HEK293 (cell line): ENCODE results near the gene ARPP19.

Experiments used
- AEBP2 ChIP-seq: fragments of 450-650 bp; formaldehyde crosslinking; IDR thresholded peaks from 2 replicates; pipeline ENCODE4 v1.5.1; 2016; ENCODE audit warnings: missing biosample characterization, missing genetic modification characterization, borderline replicate concordance
- FEZF1 ChIP-seq: fragments of 450-650 bp; formaldehyde crosslinking; IDR thresholded peaks from 2 replicates; pipeline ENCODE4 v1.5.1; 2016; ENCODE audit warnings: missing biosample characterization, missing genetic modification characterization
- KLF1 ChIP-seq: fragments of 450-650 bp; formaldehyde crosslinking; IDR thresholded peaks from 2 replicates; pipeline ENCODE4 v1.5.1; 2016; ENCODE audit warnings: missing biosample characterization, missing genetic modification characterization
- KLF17 ChIP-seq: fragments of 450-650 bp; formaldehyde crosslinking; IDR thresholded peaks from 2 replicates; pipeline ENCODE4 v1.5.1; 2016; ENCODE audit warnings: missing biosample characterization, missing genetic modification characterization
- MYNN ChIP-seq: fragments of 450-650 bp; formaldehyde crosslinking; IDR thresholded peaks from 2 replicates; pipeline ENCODE4 v1.5.1; 2016; ENCODE audit warnings: missing biosample characterization, missing genetic modification characterization, borderline replicate concordance
- OVOL3 ChIP-seq: fragments of 450-650 bp; formaldehyde crosslinking; IDR thresholded peaks from 2 replicates; pipeline ENCODE4 v1.5.1; 2016; ENCODE audit warnings: missing biosample characterization, missing genetic modification characterization
- RBAK ChIP-seq: fragments of 450-650 bp; formaldehyde crosslinking; IDR thresholded peaks from 2 replicates; pipeline ENCODE4 v1.5.1; 2016; ENCODE audit warnings: missing biosample characterization, missing genetic modification characterization
- TRIM28 ChIP-seq: IDR thresholded peaks from 2 replicates; pipeline ENCODE4 v1.6.1; 2011; ENCODE audit warnings: low read length, control low read depth, borderline replicate concordance
- YY1 ChIP-seq: fragments of 450-650 bp; formaldehyde crosslinking; IDR thresholded peaks from 2 replicates; pipeline ENCODE4 v1.5.1; 2018; ENCODE audit warnings: missing biosample characterization, missing genetic modification characterization
- ZBTB21 ChIP-seq: fragments of 450-650 bp; formaldehyde crosslinking; IDR thresholded peaks from 2 replicates; pipeline ENCODE4 v1.5.1; 2017; ENCODE audit warnings: missing biosample characterization, missing genetic modification characterization
- ZBTB26 ChIP-seq: fragments of 450-650 bp; formaldehyde crosslinking; optimal IDR thresholded peaks from 2 replicates; pipeline ENCODE3; 2016; ENCODE audit warnings: missing biosample characterization, mild to moderate bottlenecking, missing genetic modification characterization
- ZFP37 ChIP-seq: fragments of 450-650 bp; formaldehyde crosslinking; IDR thresholded peaks from 2 replicates; pipeline ENCODE4 v1.5.1; 2016; ENCODE audit warnings: missing biosample characterization, missing genetic modification characterization
- ZNF175 ChIP-seq: fragments of 450-650 bp; formaldehyde crosslinking; IDR thresholded peaks from 2 replicates; pipeline ENCODE4 v1.5.1; 2016; ENCODE audit warnings: missing biosample characterization, missing genetic modification characterization
- ZNF18 ChIP-seq: fragments of 450-650 bp; formaldehyde crosslinking; IDR thresholded peaks from 2 replicates; pipeline ENCODE4 v1.5.1; 2016; ENCODE audit warnings: missing biosample characterization, missing genetic modification characterization
- ZNF26 ChIP-seq: fragments of 450-650 bp; formaldehyde crosslinking; IDR thresholded peaks from 2 replicates; pipeline ENCODE4 v1.5.1; 2016; ENCODE audit warnings: missing biosample characterization, missing genetic modification characterization
- ZNF292 ChIP-seq: fragments of 450-650 bp; formaldehyde crosslinking; IDR thresholded peaks from 2 replicates; pipeline ENCODE4 v1.5.1; 2016; ENCODE audit warnings: low read depth, missing biosample characterization, missing genetic modification characterization, borderline replicate concordance
- ZNF335 ChIP-seq: fragments of 450-650 bp; formaldehyde crosslinking; conservative IDR thresholded peaks from 2 replicates; pipeline ENCODE4 v1.5.1; 2016; ENCODE audit warnings: missing biosample characterization, missing genetic modification characterization
- ZNF37A ChIP-seq: fragments of 450-650 bp; IDR thresholded peaks from 2 replicates; pipeline ENCODE4 v1.5.1; 2018; ENCODE audit warnings: missing biosample characterization, missing genetic modification characterization
- ZNF394 ChIP-seq: fragments of 450-650 bp; formaldehyde crosslinking; IDR thresholded peaks from 2 replicates; pipeline ENCODE4 v1.5.1; 2016; ENCODE audit warnings: missing biosample characterization, missing genetic modification characterization, mild to moderate bottlenecking, moderate library complexity, borderline replicate concordance
- ZNF521 ChIP-seq: fragments of 450-650 bp; formaldehyde crosslinking; IDR thresholded peaks from 2 replicates; pipeline ENCODE4 v1.5.1; 2017; ENCODE audit warnings: missing biosample characterization, mild to moderate bottlenecking, missing genetic modification characterization
- ZNF555 ChIP-seq: fragments of 450-650 bp; formaldehyde crosslinking; conservative IDR thresholded peaks from 2 replicates; pipeline ENCODE4 v1.5.1; 2017; ENCODE audit warnings: missing biosample characterization, mild to moderate bottlenecking, missing genetic modification characterization, inconsistent platforms
- ZNF658 ChIP-seq: fragments of 450-650 bp; formaldehyde crosslinking; IDR thresholded peaks from 2 replicates; pipeline ENCODE4; 2016; ENCODE audit warnings: missing biosample characterization, missing genetic modification characterization
- ZNF664 ChIP-seq: fragments of 450-650 bp; formaldehyde crosslinking; IDR thresholded peaks from 2 replicates; pipeline ENCODE4 v1.5.1; 2016; ENCODE audit warnings: missing biosample characterization, missing genetic modification characterization
- ZNF776 ChIP-seq: fragments of 450-650 bp; formaldehyde crosslinking; IDR thresholded peaks from 2 replicates; pipeline ENCODE4 v1.5.0; 2017; ENCODE audit warnings: missing biosample characterization, missing genetic modification characterization, borderline replicate concordance
- ZNF785 ChIP-seq: fragments of 450-650 bp; formaldehyde crosslinking; IDR thresholded peaks from 2 replicates; pipeline ENCODE4 v1.5.1; 2016; ENCODE audit warnings: missing biosample characterization, missing genetic modification characterization
- ZNF843 ChIP-seq: fragments of 450-650 bp; formaldehyde crosslinking; IDR thresholded peaks from 2 replicates; pipeline ENCODE4 v1.5.1; 2016; ENCODE audit warnings: missing biosample characterization, missing genetic modification characterization
- ZSCAN16 ChIP-seq: fragments of 450-650 bp; formaldehyde crosslinking; IDR thresholded peaks from 2 replicates; pipeline ENCODE4 v1.5.1; 2016; ENCODE audit warnings: missing biosample characterization, missing genetic modification characterization
- TF ChIP-seq, protein P1 (sequence below): fragments of 450-650 bp; formaldehyde crosslinking; conservative IDR thresholded peaks from 2 replicates; pipeline ENCODE4 v1.5.1; 2016; ENCODE audit warnings: low read depth, missing biosample characterization, missing genetic modification characterization

The ARPP19 gene

DNA sequence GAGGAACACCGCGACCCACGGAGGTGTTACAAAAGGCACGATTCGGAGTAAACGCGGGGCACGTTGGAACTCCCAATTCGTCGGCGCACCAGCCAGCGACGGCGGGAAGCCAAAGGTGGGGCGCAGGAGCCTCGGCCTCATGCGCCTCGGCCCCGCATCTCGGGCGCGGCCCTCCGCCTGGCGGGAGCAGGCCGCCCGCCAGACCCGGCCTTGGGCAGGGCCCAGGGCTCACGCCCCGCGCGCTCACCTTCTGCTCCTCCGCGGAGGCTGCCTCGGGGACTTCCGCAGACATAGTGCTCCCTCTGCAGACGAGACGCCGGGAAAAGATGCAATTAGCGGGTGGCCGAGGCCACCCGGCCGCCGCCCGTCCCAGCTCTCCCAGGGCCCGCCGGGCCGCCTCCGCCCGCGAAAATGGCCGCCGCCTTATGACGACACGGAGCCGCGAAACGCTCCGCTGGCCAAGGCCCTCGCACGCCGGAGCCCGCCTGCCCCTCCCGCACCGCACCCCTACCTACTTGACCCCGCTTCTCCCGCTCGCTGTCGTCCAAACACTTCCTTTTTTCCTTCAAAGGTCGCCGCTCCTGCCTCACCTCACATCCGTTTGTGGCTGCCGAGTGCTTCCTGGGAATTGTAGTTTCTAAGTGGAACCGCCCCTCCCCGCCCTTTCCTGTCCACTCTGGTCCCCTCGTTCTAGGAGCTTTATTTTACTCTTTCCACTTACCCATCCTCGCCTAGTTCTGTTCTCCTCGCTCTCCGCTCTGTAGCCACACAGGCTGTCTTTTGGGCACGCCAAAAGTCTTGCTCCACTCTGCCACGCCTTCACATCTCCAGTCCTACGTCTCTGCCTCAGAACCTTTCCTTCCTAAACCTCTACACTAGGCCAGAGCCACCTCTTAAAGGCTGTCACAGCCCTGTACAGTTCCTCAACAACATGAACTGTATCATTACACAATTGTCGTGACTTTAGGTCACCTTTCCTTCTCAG, at the start of gene ARPP19 (continued):
- TF ChIP-seq, protein P1, sequence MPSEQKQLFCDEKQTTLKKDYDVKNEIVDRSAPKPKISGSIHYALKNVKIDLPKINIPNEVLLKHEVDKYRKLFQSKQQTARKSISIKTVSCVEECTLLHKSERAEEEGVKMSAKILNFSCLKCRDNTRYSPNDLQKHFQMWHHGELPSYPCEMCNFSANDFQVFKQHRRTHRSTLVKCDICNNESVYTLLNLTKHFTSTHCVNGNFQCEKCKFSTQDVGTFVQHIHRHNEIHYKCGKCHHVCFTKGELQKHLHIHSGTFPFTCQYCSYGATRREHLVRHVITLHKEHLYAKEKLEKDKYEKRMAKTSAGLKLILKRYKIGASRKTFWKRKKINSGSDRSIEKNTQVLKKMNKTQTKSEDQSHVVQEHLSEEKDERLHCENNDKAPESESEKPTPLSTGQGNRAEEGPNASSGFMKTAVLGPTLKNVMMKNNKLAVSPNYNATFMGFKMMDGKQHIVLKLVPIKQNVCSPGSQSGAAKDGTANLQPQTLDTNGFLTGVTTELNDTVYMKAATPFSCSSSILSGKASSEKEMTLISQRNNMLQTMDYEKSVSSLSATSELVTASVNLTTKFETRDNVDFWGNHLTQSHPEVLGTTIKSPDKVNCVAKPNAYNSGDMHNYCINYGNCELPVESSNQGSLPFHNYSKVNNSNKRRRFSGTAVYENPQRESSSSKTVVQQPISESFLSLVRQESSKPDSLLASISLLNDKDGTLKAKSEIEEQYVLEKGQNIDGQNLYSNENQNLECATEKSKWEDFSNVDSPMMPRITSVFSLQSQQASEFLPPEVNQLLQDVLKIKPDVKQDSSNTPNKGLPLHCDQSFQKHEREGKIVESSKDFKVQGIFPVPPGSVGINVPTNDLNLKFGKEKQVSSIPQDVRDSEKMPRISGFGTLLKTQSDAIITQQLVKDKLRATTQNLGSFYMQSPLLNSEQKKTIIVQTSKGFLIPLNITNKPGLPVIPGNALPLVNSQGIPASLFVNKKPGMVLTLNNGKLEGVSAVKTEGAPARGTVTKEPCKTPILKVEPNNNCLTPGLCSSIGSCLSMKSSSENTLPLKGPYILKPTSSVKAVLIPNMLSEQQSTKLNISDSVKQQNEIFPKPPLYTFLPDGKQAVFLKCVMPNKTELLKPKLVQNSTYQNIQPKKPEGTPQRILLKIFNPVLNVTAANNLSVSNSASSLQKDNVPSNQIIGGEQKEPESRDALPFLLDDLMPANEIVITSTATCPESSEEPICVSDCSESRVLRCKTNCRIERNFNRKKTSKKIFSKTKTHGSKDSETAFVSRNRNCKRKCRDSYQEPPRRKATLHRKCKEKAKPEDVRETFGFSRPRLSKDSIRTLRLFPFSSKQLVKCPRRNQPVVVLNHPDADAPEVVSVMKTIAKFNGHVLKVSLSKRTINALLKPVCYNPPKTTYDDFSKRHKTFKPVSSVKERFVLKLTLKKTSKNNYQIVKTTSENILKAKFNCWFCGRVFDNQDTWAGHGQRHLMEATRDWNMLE: peak; percentile 97
- TF ChIP-seq MYNN (no peak), ZNF664 (tag by site-specific recombination) (no peak), FEZF1 (tag by site-specific recombination) (peak; percentile 31; the same call in 1 of the 2 replicates), ZNF175 (tag by site-specific recombination) (no peak), KLF17 (tag by site-specific recombination) (peak; percentile 91), OVOL3 (tag by site-specific recombination) (no peak), ZBTB21 (tag by site-specific recombination) (peak; percentile 93), AEBP2 (no peak), ZNF335 (tag by site-specific recombination) (peak; percentile 93), ZNF26 (tag by site-specific recombination) (no peak), RBAK (no peak), YY1 (peak; percentile 89), ZNF394 (tag by site-specific recombination) (peak; percentile 89; the same call in 1 of the 2 replicates), ZSCAN16 (tag by site-specific recombination) (peak; percentile 95), ZNF843 (tag by site-specific recombination) (no peak), TRIM28 (no peak), KLF1 (tag by site-specific recombination) (peak; percentile 89), ZFP37 (no peak), ZNF292 (tag by site-specific recombination) (no peak), ZBTB26 (tag by site-specific recombination) (peak; percentile 80), ZNF18 (tag by site-specific recombination) (no peak), ZNF785 (tag by site-specific recombination) (no peak), ZNF658 (tag by site-specific recombination) (no peak), ZNF555 (no peak), ZNF776 (tag by site-specific recombination) (no peak), ZNF37A (tag by site-specific recombination) (no peak), ZNF521 (tag by site-specific recombination) (no peak)
